NCI-H748 (cell line): ENCODE results near the gene MESP1.

Source experiments
- DNase-seq: peaks from one replicate; lab custom pipeline; 2025; ENCODE audit not compliant: unreplicated experiment; lab: John Stamatoyannopoulos, UW

Gene MESP1

DNA sequence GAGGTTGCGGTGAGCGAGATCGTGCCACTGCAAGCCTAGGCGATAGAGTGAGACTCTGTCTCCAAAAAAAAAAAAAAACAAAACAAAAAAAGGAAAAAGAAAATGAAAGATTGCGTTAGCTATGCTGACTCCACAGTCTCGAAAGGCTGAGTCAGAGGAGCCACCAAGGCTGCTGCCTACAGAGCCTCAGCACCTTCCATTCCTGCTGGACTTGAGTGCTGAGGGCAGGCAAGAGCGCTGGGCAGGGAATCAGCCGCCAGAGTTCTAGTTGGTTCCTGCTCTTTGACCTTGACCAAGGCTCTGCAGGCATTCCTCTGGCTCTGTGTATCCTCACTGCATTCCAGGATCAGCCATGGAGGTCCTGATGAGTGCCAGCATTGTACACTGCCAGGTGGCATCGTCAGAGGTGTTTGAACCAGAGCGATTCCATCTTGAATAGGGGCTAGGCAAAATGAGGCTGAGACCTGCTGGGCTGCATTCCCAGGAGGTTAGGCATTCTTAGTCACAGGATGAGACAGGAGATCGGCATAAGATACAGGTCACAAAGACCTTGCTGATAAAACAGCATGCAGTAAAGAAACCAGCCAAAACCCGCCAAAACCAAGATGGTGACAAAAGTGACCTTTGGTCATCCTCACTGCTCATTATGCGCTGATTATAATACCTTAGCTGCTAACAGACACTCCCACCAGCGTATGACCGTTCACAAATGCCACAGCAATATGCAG is 31.0 kb upstream of the MESP1 start:
- DNase-seq = no peak

GRCh38 chr15:89781055-89781454 is 30.0 kb upstream of the MESP1 start:
- DNase-seq = no peak

DNA sequence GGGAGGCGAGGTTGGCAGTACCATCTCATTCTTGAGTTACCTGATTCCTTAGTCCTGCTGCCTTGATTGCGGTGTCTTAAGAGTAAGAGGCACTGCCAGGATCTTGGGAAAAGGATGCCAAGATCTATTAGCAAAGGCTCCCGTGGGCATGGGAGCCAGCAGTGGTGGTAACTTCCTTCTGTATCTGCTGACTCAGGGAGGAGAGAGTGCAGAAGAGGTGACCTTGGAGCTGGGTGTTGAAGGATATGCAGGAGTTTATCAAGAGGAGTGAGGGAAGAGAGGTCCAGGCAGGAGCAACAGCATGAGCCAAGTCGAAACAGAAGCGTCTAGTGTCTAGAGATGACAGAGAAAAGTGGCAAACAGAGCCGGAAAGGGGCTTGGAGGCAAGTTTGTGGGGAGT is 29.6 kb upstream of the MESP1 start:
- DNase-seq = no peak

GRCh38 chr15:89778861-89779260 is 27.8 kb upstream of the MESP1 start:
- no peak for DNase-seq

DNA sequence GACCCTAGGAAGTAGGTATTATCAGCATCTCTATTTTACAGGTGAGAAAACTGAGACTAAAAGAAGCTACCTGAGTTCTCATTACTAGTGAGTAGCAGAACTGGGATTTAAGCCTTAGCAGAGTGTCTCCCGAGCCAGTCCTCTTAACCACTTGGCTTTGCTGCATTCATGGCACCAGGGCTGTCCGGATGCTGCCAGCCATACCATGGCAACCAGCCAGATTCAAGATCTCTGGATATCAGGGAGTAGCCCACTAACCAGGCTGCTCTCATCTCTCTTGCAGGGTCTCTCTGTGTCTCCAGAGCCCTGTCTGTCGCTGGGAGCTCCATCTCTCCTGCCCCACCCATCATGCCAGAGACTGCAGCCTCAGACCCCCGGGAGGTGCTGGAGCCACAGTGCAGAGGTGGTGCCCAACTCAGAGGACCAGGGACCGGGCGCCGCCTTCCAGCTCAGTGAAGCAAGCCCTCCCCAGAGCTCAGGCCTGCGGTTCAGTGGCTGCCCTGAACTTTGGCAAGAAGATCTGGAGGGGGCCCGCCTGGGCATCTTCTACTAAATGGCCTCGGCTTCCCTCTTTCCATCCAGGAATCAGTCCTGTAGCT is 26.8 kb upstream of the MESP1 start:
- no peak for DNase-seq

DNA sequence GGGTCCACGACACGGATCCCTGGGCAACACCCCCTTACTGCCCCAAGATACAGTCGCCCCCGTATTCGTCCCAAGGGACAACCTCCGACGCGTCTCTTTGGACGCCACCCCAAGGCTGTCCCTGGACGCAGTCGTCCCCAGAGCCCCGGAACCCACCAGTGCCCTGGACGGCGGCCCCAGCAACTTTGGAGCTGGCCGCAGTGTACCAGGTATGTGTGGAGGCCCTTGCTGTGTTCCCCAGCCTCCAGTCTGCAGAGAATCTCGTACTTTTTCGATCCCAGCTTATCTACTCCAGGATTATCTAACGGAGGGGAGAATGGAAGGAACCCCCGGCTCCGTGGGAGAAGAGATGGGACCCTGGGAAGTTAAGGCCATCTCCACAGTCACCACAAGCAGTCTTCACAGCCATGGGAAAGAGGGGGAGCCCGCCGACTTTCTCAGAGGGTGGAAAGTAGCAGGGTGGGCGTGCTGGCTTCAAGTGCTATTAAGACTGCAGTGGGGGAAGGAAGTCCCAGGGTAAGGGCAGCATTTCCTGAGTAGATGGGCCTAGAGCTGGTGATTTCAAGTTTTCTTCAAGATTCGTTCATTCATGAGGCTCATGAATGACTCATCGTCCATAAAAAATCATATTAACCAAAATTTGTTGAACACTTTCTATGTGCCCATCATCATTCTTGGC is 26.2 kb upstream of the MESP1 start:
- no peak for DNase-seq

DNA sequence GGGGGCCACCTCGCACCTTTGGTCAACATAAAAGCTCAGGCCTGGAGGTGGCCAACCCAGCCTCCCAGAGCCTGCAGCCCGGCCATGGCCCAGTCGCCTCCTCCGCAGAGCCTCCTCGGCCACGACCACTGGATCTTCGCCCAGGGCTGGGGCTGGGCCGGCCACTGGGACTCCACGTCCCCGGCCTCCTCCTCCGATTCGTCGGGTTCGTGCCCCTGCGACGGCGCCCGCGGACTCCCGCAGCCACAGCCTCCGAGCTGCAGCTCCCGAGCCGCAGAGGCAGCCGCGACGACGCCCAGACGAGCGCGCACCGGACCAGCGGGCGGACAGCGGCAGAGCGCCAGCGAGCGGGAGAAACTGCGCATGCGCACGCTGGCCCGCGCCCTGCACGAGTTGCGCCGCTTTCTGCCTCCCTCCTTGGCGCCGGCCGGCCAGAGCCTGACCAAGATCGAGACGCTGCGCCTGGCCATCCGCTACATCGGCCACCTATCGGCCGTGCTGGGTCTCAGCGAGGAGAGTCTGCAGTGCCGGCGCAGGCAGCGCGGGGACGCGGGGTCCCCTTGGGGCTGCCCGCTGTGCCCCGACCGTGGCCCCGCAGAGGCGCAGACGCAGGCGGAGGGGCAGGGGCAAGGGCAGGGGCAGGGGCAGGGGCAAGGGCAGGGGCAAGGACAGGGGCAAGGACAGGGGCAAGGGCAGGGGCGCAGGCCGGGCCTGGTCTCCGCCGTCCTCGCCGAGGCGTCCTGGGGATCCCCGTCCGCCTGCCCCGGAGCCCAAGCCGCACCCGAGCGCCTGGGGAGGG is 25.4 kb upstream of the MESP1 start, which contains the start of gene MESP2:
Gene MESP2 (plus strand): TSS at position 59 of the 799 bp plus-strand sequence. CDS start 26 bp downstream, at position 85.
- peak; percentile 72 for DNase-seq

DNA sequence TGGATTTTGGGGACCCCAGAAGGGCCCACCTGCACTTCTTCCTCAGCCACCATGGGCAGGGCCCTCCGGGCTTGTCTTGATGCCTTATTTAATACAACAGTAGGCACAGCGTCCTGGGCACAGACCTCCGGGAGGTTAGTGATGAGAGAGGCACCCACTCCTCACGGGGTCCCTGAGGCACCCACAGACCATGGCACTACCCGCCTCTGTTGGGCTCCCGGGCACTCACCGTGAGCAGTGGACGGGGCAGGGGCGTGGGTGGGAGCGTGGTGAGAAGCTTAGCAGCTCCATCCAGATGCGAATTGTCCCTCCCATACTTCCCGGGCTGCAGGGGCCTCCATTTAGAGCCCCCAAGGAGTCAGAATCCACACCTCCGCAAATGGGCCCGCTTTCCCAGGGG is 24.8 kb upstream of the MESP1 start:
- no peak for DNase-seq

- DNase-seq = no peak
Measured at GRCh38 chr15:89774492-89774891, 23.4 kb upstream of the MESP1 start.

DNA sequence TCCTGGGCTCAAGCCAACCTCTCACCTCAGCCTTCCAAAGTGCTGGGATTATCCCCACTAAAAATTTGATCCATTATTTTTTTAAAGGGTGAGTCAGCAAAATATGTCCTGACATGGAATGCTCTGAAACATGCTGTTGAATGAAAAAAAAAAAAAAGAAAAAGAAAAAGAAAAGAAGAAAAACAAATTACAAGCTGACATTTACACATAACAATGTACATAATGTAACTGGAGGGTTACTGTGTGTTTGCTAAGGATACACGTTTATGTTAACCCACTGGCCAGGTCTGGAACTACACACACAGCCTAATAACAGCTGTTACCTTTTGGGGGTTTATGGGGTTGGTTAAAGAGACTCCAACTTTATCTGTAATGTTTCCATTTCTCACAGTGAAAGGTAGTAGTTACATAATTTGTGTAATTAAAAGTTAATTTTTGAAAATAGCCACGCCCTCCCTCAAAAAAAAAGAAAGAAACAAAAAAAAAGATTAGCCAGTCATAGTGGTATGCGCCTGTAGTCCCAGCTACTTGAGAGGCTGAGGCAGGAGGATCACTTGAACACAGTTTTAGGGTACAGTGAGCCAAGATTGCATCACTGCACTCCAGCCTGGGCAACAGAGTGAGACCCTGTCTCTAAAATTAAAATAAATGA is 22.0 kb upstream of the MESP1 start:
- DNase-seq = no peak

DNA sequence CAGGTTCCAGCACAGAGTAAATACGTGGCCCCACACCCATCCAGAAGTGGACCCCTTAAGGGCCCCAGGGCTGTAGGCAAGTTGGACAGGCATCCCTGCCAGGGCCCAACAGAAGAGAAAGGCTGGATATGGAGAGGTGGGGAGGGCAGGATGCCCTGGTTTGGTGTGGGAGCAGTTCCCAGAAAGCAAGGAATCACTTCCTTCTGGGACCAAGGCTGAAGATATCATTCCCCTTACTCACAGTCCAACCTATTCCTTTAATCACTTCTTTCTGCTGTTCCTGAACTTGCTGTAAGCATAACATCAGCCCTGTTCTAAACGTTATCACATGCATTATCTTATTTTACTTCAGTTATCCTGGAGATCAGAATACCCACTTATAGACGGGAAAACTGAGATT is 19.0 kb upstream of the MESP1 start:
- DNase-seq = no peak

DNA sequence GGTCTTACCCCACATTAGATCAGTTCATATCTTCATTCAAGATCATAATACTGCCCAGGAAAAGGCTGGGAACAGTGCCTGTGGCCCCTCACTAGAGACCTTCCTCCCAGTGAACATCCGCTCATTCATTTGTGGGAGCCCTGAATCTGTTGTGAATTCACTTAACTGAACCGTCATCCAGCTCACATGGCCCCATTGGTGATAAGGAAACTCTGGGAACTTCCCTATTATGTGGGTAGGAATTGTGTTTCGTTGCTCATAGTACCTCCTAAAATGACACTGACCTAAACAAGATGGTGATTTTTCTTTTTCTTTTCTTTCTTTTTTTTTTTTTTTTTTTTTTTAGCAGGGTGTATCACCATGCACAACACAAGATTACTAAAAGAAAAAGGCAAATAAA is 18.3 kb upstream of the MESP1 start:
- DNase-seq = no peak

DNA sequence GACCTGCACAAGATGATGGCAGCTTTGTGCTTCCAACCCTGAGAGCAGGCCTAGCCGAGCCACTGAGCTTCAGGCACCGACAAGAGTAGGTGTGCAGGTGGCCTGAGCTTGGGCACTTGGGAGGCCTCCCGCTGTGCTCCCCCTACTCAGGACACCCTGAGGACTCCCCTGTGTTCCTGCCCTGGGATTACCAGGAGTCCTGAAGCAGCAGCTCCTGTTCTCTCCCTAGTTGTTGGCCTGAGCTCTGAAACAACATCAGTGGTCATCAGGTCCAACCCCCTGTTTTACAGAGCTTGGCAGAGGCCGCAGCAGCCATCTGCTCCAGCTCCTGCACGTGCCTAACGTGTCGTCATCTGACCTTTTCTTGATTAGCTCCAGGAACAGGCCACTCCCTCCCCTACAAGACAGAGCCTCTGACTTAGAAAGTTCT is 17.0 kb upstream of the MESP1 start:
- no peak for DNase-seq

- DNase-seq = no peak
Measured at GRCh38 chr15:89767411-89767915, 16.4 kb upstream of the MESP1 start.

GRCh38 chr15:89766357-89767311 is 15.6 kb upstream of the MESP1 start:
- no peak for DNase-seq

- DNase-seq = no peak
Measured at GRCh38 chr15:89765694-89766093, 14.6 kb upstream of the MESP1 start.

GRCh38 chr15:89761929-89762328 is 10.9 kb upstream of the MESP1 start:
- no peak for DNase-seq

GRCh38 chr15:89761009-89761831 is 10.2 kb upstream of the MESP1 start:
- DNase-seq = no peak
